ENCODE measurements around the gene SMARCA2. TPM values are rescaled to one million over a fixed set of nuclear protein-coding genes. Genes with fewer than 3 reads are reported as not detected.

The SMARCA2 gene
- polyA plus RNA-seq, 1 donor from 2014 or later, result 150 TPM

DNA sequence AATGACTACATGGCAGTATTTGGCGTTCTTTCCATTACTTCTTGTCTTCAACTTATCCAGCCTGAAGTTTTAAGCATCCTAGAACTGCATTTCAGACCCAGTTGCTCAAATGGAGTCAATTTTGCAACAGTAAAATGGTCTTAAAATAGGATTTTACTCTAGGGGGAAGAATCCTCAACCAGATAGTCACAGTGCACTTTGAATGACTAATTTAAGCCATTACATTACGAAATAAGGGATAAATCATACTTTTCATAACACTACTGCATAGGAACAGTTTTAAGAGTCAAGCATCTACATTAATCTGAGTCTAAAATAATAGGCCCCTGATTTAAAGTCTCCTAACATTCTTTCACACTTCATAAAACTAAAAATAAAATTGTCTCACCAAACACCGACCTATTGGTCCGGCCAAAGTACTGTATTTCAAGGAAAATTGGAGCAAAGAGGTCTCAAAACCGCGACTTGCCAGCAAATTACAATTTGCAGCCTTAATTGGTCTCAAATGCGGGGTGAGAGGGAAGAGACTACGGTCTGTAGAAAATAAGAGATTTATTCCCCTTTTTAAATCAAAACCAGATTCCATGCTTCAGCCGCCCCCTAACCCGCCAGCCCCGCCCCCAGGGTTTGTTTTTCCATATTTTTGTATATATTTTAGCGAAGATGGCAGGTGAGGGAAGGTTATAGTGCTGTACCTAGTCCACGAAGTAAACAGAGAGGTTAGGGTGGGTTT, 1.2 kb upstream of the SMARCA2 start:
- Histone ChIP-seq H4K20me1 (ENCODE audit: insufficient read depth) (no peaks in the 10 kb centered on the region), H3K36me3 (ENCODE audit: insufficient read depth, low read length) (no peaks in the 10 kb centered on the region), H2AFZ (ENCODE audit: low read depth, low read length) (no peak overlapping the region), H3K9ac (ENCODE audit: low read length) (peak overlapping the region; percentile 81), H3F3A (ENCODE audit: insufficient read depth, low read length, poor library complexity, severe bottlenecking) (no peaks in the 10 kb centered on the region), H3K9me2 (ENCODE audit: insufficient read depth, low read length) (no peaks in the 10 kb centered on the region), H3K27ac (ENCODE audit: low read length) (peak overlapping the region; percentile 82), H3K27me3 (ENCODE audit: insufficient read depth, low read depth, low read length) (peaks cover 31% of the 10 kb centered on the region), H3K4me2 (ENCODE audit: low read length) (peak overlapping the region; percentile 60), H3K79me2 (replicated peaks; ENCODE audit: insufficient read depth, low read length) (peaks cover 4% of the 10 kb centered on the region), H3K9me3 (ENCODE audit: low read length) (no peaks in the 10 kb centered on the region), H3K4me3 (ENCODE audit: low read length) (peak overlapping the region; percentile 89)
- TF ChIP-seq, protein P1, sequence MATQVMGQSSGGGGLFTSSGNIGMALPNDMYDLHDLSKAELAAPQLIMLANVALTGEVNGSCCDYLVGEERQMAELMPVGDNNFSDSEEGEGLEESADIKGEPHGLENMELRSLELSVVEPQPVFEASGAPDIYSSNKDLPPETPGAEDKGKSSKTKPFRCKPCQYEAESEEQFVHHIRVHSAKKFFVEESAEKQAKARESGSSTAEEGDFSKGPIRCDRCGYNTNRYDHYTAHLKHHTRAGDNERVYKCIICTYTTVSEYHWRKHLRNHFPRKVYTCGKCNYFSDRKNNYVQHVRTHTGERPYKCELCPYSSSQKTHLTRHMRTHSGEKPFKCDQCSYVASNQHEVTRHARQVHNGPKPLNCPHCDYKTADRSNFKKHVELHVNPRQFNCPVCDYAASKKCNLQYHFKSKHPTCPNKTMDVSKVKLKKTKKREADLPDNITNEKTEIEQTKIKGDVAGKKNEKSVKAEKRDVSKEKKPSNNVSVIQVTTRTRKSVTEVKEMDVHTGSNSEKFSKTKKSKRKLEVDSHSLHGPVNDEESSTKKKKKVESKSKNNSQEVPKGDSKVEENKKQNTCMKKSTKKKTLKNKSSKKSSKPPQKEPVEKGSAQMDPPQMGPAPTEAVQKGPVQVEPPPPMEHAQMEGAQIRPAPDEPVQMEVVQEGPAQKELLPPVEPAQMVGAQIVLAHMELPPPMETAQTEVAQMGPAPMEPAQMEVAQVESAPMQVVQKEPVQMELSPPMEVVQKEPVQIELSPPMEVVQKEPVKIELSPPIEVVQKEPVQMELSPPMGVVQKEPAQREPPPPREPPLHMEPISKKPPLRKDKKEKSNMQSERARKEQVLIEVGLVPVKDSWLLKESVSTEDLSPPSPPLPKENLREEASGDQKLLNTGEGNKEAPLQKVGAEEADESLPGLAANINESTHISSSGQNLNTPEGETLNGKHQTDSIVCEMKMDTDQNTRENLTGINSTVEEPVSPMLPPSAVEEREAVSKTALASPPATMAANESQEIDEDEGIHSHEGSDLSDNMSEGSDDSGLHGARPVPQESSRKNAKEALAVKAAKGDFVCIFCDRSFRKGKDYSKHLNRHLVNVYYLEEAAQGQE (IDR thresholded peaks at IDR 0.05; ENCODE audit: borderline replicate concordance), result no peak
- TF ChIP-seq MXI1 (conservative IDR thresholded peaks at IDR 0.05; ENCODE audit: poor library complexity, severe bottlenecking) (no peak), SMC3 (conservative IDR thresholded peaks at IDR 0.05; ENCODE audit: poor library complexity) (no peak), RAD21 (conservative IDR thresholded peaks at IDR 0.05) (no peak), TAF1 (IDR thresholded peaks at IDR 0.05; ENCODE audit: low read depth) (no peak), EZH2 (IDR thresholded peaks at IDR 0.05; ENCODE audit: borderline replicate concordance, insufficient read depth, low read length, poor library complexity, severe bottlenecking) (no peak), EP300 (conservative IDR thresholded peaks at IDR 0.05; ENCODE audit: poor library complexity, severe bottlenecking) (no peak), POLR2AphosphoS5 (IDR thresholded peaks at IDR 0.05) (no peak)
- TF ChIP-seq, protein P2, sequence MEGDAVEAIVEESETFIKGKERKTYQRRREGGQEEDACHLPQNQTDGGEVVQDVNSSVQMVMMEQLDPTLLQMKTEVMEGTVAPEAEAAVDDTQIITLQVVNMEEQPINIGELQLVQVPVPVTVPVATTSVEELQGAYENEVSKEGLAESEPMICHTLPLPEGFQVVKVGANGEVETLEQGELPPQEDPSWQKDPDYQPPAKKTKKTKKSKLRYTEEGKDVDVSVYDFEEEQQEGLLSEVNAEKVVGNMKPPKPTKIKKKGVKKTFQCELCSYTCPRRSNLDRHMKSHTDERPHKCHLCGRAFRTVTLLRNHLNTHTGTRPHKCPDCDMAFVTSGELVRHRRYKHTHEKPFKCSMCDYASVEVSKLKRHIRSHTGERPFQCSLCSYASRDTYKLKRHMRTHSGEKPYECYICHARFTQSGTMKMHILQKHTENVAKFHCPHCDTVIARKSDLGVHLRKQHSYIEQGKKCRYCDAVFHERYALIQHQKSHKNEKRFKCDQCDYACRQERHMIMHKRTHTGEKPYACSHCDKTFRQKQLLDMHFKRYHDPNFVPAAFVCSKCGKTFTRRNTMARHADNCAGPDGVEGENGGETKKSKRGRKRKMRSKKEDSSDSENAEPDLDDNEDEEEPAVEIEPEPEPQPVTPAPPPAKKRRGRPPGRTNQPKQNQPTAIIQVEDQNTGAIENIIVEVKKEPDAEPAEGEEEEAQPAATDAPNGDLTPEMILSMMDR (IDR thresholded peaks at IDR 0.05; ENCODE audit: poor library complexity, severe bottlenecking), result no peak

DNA sequence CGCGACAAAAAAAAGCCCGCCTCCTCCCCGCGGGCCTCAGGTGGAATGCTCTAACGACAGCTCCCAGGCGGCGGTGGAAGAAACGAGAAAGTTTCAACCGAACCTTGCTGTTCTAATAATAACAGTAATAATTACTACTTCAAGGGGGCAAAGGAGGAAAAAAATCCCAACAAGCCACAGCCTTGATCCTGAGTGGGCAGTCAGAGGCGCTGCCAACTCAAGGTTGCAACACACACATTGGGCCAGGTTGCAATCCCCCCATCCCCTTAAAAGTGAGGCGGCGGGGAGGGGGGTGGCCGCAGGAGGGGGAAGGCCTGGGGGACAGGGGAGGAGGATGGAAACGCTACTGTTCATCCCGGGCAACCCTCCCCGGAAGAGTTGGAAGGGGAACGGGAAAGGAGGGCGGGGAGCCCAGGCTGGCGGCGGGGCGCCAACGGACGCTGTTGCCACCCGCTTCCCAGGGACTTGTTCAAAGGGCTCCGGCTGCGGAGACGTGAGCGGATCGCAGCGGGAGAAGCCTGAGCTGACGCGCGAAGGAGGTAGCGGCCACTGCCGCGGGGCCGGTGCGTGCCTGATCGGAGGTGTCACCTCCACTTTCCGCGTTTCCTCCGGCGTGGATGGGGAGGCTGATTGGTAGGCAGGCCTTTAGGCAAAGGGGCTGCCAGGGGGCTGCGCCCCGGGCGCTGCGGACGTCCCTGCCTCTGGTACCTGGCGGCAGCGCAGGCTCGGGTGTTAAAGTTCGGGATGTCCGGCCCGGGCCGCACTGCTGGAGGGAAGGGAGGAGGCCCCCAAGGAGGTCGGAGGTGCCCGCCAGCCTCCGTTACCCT, 647 bp downstream of the SMARCA2 start:
- Histone ChIP-seq H3K9ac (ENCODE audit: low read length) (peak overlapping the region; percentile 87), H4K20me1 (ENCODE audit: insufficient read depth) (no peaks in the 10 kb centered on the region), H3K4me3 (ENCODE audit: low read length) (peak overlapping the region; percentile 89), H2AFZ (ENCODE audit: low read depth, low read length) (peak overlapping the region; percentile 37), H3K27me3 (ENCODE audit: insufficient read depth, low read depth, low read length) (peaks cover 45% of the 10 kb centered on the region), H3K27ac (ENCODE audit: low read length) (peak overlapping the region; percentile 80), H3K9me3 (ENCODE audit: low read length) (no peaks in the 10 kb centered on the region), H3K36me3 (ENCODE audit: insufficient read depth, low read length) (no peaks in the 10 kb centered on the region), H3K9me2 (ENCODE audit: insufficient read depth, low read length) (no peaks in the 10 kb centered on the region), H3F3A (ENCODE audit: insufficient read depth, low read length, poor library complexity, severe bottlenecking) (no peaks in the 10 kb centered on the region), H3K4me2 (ENCODE audit: low read length) (peak overlapping the region; percentile 70), H3K79me2 (replicated peaks; ENCODE audit: insufficient read depth, low read length) (peaks cover 18% of the 10 kb centered on the region)
- peak; percentile 1 for TF ChIP-seq MXI1 (conservative IDR thresholded peaks at IDR 0.05; ENCODE audit: poor library complexity, severe bottlenecking)
- no peak for TF ChIP-seq TAF1 (IDR thresholded peaks at IDR 0.05; ENCODE audit: low read depth)
